ENCODE data around the gene GABRG3. TPM values are rescaled to one million over a fixed set of nuclear protein-coding genes. Genes with fewer than 3 reads are reported as not detected.

GABRG3 gene
- total RNA-seq, 2 experiments from 2014 or later, result not detected

GRCh38 chr15:27514526-27514925 is 543.5 kb downstream of the GABRG3 start:
- no peak overlapping the region for H3K27ac Mint-ChIP-seq
- H3K4me3 Mint-ChIP-seq, result no peak overlapping the region
- no peaks in the 10 kb centered on the region for H3K36me3 Mint-ChIP-seq (ENCODE audit: low read depth)
- DNase-seq, result no peak
- no peaks in the 10 kb centered on the region for H3K4me1 Mint-ChIP-seq
- peaks cover 40% of the 10 kb centered on the region for H3K9me3 Mint-ChIP-seq
- H3K27me3 Mint-ChIP-seq, result no peaks in the 10 kb centered on the region
- ChIA-PET CTCF (no interaction called here), POLR2A (no interaction called here)

GRCh38 chr15:27527490-27528067 is 556.6 kb downstream of the GABRG3 start:
- H3K9me3 Mint-ChIP-seq, result peaks cover 32% of the 10 kb centered on the region
- H3K36me3 Mint-ChIP-seq (ENCODE audit: low read depth), result no peaks in the 10 kb centered on the region
- no peak for DNase-seq
- no peaks in the 10 kb centered on the region for H3K27me3 Mint-ChIP-seq
- H3K4me1 Mint-ChIP-seq, result no peaks in the 10 kb centered on the region
- ChIA-PET POLR2A (no interaction called here), CTCF (no interaction called here)
- no peak overlapping the region for H3K27ac Mint-ChIP-seq
- no peak overlapping the region for H3K4me3 Mint-ChIP-seq

DNA sequence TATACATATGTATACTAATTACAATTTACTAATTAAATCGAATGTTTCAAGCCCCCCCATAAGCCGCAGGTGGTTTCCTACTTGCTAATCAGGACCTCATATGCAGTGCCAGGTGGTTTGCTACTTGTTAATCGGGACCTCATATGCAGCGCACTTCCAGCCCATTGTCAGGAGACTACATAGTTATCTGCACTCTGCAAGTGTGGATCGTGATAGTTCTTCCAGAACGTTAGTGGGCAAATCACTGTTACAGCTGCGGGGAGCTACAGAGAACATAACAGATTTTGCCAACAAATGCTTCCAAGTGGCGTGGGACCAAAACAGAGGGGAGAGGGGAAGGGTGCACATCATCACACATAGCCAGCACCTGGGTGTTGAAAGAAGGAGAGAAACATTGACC is 558.4 kb downstream of the GABRG3 start:
- ChIA-PET CTCF (no interaction called here), POLR2A (no interaction called here)
- H3K27me3 Mint-ChIP-seq, result no peaks in the 10 kb centered on the region
- H3K36me3 Mint-ChIP-seq (ENCODE audit: low read depth), result no peaks in the 10 kb centered on the region
- H3K4me1 Mint-ChIP-seq, result no peaks in the 10 kb centered on the region
- no peak for DNase-seq
- no peak overlapping the region for H3K4me3 Mint-ChIP-seq
- H3K27ac Mint-ChIP-seq, result no peak overlapping the region
- peaks cover 38% of the 10 kb centered on the region for H3K9me3 Mint-ChIP-seq

DNA sequence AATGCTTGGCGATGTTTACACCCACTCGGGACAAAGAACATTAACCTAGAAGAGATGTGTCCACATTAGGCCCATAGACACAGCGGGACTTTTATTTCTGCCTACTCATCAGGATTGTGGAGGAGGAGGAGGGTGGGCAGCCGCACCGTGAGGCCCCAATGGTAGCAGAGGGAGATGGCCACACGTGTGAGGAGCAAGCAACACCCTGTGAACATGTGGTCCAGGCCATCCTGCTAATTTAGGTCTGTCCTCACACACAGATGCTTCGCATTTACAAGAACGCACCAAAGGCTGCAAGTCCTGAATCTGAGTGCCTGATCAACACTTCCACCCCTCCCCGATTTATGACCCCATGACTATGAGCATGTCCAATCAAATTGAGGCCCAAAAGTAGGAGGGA is 560.0 kb downstream of the GABRG3 start:
- Mint-ChIP-seq H3K36me3 (ENCODE audit: low read depth) (no peaks in the 10 kb centered on the region), H3K9me3 (peaks cover 32% of the 10 kb centered on the region), H3K27me3 (no peaks in the 10 kb centered on the region), H3K4me3 (no peak overlapping the region), H3K4me1 (no peaks in the 10 kb centered on the region), H3K27ac (no peak overlapping the region)
- ChIA-PET POLR2A (no interaction called here), CTCF (interaction anchor here (0.5 kb wide), 1 partner anchor 12 kb away, joined by 3 read pairs; no protein-coding TSS in a partner anchor)
- DNase-seq, result no peak

- no peak for DNase-seq
- Mint-ChIP-seq H3K4me3 (no peak overlapping the region), H3K27me3 (no peaks in the 10 kb centered on the region), H3K9me3 (peaks cover 24% of the 10 kb centered on the region), H3K4me1 (no peaks in the 10 kb centered on the region), H3K27ac (no peak overlapping the region), H3K36me3 (ENCODE audit: low read depth) (no peaks in the 10 kb centered on the region)
- ChIA-PET POLR2A (no interaction called here), CTCF (no interaction called here)
These were observed 561.4 kb downstream of the GABRG3 start for GRCh38 chr15:27532358-27532757.

GRCh38 chr15:27535445-27536129 is 564.6 kb downstream of the GABRG3 start:
- no peaks in the 10 kb centered on the region for H3K27me3 Mint-ChIP-seq
- POLR2A ChIA-PET, result no interaction called here

GRCh38 chr15:27538325-27538724 is 567.3 kb downstream of the GABRG3 start:
- no peak overlapping the region for H3K4me3 Mint-ChIP-seq
- H3K36me3 Mint-ChIP-seq (ENCODE audit: low read depth), result no peaks in the 10 kb centered on the region
- H3K27me3 Mint-ChIP-seq, result no peaks in the 10 kb centered on the region
- no peaks in the 10 kb centered on the region for H3K4me1 Mint-ChIP-seq
- CTCF ChIA-PET, result no interaction called here
- peaks cover 21% of the 10 kb centered on the region for H3K9me3 Mint-ChIP-seq
- no peak overlapping the region for H3K27ac Mint-ChIP-seq
- POLR2A ChIA-PET, result no interaction called here
- no peak for DNase-seq

More at GRCh38 chr15:27535445-27536129, 564.6 kb downstream of the GABRG3 start:
- CTCF ChIA-PET, result no interaction called here
- no peak overlapping the region for H3K4me3 Mint-ChIP-seq
- H3K4me1 Mint-ChIP-seq, result no peaks in the 10 kb centered on the region
- peaks cover 29% of the 10 kb centered on the region for H3K9me3 Mint-ChIP-seq
- no peak for DNase-seq
- H3K36me3 Mint-ChIP-seq (ENCODE audit: low read depth), result no peaks in the 10 kb centered on the region
- no peak overlapping the region for H3K27ac Mint-ChIP-seq

DNA sequence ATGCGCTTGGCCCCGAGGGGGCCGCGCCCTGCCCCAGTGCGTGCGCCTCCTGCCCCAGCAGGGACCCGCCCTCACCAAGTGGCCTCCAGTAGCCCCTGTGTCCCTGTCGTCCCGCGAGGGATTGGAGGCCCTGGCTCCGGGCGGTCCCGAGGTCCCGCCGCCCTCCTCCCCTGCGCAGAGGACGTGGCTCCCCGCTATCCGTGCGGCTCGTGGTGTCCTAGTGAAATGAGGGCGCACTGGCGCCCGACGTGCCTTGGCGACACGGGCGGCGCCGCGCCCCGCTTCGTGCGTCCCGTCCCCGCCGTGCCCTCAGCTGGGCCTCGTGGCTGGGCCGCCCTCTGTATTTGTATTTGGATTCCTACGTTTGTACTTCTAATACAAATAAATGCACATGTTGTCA is 570.6 kb downstream of the GABRG3 start:
- Mint-ChIP-seq H3K27me3 (no peaks in the 10 kb centered on the region), H3K4me1 (no peaks in the 10 kb centered on the region), H3K36me3 (ENCODE audit: low read depth) (no peaks in the 10 kb centered on the region), H3K27ac (no peak overlapping the region), H3K9me3 (peaks cover 20% of the 10 kb centered on the region), H3K4me3 (no peak overlapping the region)
- POLR2A ChIA-PET, result no interaction called here
- DNase-seq, result no peak
- CTCF ChIA-PET, result no interaction called here

- H3K27me3 Mint-ChIP-seq, result no peaks in the 10 kb centered on the region
- CTCF ChIA-PET, result no interaction called here
- H3K9me3 Mint-ChIP-seq, result peaks cover 11% of the 10 kb centered on the region
- no peaks in the 10 kb centered on the region for H3K36me3 Mint-ChIP-seq (ENCODE audit: low read depth)
- no peak for DNase-seq
- H3K4me3 Mint-ChIP-seq, result no peak overlapping the region
- H3K27ac Mint-ChIP-seq, result no peak overlapping the region
- H3K4me1 Mint-ChIP-seq, result no peaks in the 10 kb centered on the region
- POLR2A ChIA-PET, result no interaction called here
These were observed 574.7 kb downstream of the GABRG3 start for GRCh38 chr15:27545494-27546255.

GRCh38 chr15:27549746-27550145 is 578.8 kb downstream of the GABRG3 start:
- ChIA-PET POLR2A (interaction anchor here (0.6 kb wide), 1 partner anchor 1649 kb away, joined by 3 read pairs; no protein-coding TSS in a partner anchor), CTCF (no interaction called here)
- no peak overlapping the region for H3K27ac Mint-ChIP-seq
- H3K27me3 Mint-ChIP-seq, result no peaks in the 10 kb centered on the region
- H3K4me1 Mint-ChIP-seq, result no peaks in the 10 kb centered on the region
- DNase-seq, result no peak
- peaks cover 9% of the 10 kb centered on the region for H3K9me3 Mint-ChIP-seq
- H3K4me3 Mint-ChIP-seq, result no peak overlapping the region
- no peaks in the 10 kb centered on the region for H3K36me3 Mint-ChIP-seq (ENCODE audit: low read depth)

- Mint-ChIP-seq H3K4me1 (no peaks in the 10 kb centered on the region), H3K36me3 (ENCODE audit: low read depth) (no peaks in the 10 kb centered on the region), H3K9me3 (peaks cover 12% of the 10 kb centered on the region), H3K4me3 (no peak overlapping the region), H3K27me3 (no peaks in the 10 kb centered on the region), H3K27ac (no peak overlapping the region)
- CTCF ChIA-PET, result no interaction called here
- DNase-seq, result no peak
- POLR2A ChIA-PET, result no interaction called here
These were observed 579.7 kb downstream of the GABRG3 start for GRCh38 chr15:27550635-27551034.

DNA sequence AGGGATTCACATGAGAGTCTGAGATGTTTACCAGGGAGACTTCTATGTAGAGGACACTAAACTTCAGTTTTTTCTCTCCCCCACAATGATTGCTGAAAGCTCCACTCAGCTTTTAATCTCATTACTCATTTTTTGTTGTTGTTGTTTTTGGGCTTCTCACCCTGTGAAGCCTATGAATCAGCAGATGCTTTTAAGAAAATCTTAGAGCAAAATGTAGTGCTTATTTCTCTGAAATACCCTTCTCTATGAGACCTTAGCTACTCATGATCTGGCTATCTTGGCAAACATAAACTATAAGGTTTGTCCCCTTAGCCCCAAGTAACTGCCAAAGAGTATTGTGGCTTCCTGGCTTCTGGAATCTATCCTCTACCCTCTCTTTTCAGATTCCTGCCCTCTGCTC is 590.8 kb downstream of the GABRG3 start:
- CTCF ChIA-PET, result no interaction called here
- no peak for DNase-seq
- peaks cover 25% of the 10 kb centered on the region for H3K9me3 Mint-ChIP-seq

DNA sequence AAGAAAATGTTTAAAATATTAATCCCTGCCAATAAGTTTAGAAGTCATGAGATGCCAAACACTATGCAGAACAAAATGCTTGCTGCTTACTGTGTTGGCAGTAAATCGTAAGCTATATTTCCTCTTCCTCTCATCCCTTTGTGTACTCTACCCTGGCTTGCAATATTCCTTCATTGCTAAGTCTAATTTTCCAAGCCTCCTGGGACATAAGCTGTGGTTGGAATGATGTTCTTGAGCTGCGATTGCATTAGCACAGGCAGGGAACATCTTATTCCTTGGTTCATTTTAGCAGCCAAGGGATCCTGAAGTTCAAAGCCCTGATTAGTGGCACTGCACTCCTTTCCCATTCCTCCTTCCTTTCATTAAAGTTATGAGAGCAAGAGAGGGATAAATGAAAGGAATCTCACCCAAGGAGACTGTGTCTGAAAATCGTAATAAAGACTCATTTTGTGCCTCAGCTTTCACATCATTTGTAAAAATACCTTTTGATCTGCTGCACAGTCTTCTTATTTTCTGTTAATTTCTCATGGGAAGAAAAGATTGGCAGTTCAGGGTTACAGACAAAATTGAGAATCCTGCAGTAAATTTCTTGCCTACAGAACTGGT is 592.9 kb downstream of the GABRG3 start:
- no peak overlapping the region for H3K4me3 Mint-ChIP-seq
- no peak overlapping the region for H3K27ac Mint-ChIP-seq
- no peaks in the 10 kb centered on the region for H3K4me1 Mint-ChIP-seq
- H3K27me3 Mint-ChIP-seq, result no peaks in the 10 kb centered on the region
- POLR2A ChIA-PET, result no interaction called here
- no peaks in the 10 kb centered on the region for H3K36me3 Mint-ChIP-seq (ENCODE audit: low read depth)
- DNase-seq, result no peak
- H3K9me3 Mint-ChIP-seq, result peaks cover 25% of the 10 kb centered on the region
- CTCF ChIA-PET, result no interaction called here

More for the DNA sequence above, 590.8 kb downstream of the GABRG3 start:
- Mint-ChIP-seq H3K36me3 (ENCODE audit: low read depth) (no peaks in the 10 kb centered on the region), H3K27ac (no peak overlapping the region), H3K4me3 (no peak overlapping the region), H3K27me3 (no peaks in the 10 kb centered on the region), H3K4me1 (no peaks in the 10 kb centered on the region)
- POLR2A ChIA-PET, result no interaction called here
